Breast epithelium (tissue), 4 donors: ENCODE measurements around the gene RTTN. TPM values are rescaled to one million over a fixed set of nuclear protein-coding genes. Genes with fewer than 3 reads are reported as not detected.

ENCODE experiments used
- DNase-seq, 2 donors: peaks; one replicate each; pipeline ENCODE4 v3.0.0-alpha.2; 2019; ENCODE audit warnings: low spot score in 2 of 2
- H3K27ac ChIP-seq, 2 donors: fragments of 200-600 bp; sonication (generic) in 1 of 2; one replicate each; pipeline ENCODE4 v1.5.1; 2016 to 2019; ENCODE audit warnings: mild to moderate bottlenecking in 1 of 2
- H3K27me3 ChIP-seq, 2 donors: fragments of 200-600 bp; sonication (generic) in 1 of 2; one replicate each; pipeline versions ENCODE4 v1.5.1 to v1.6.0; 2017 to 2019; ENCODE audit warnings: control low read depth in 1 of 2, mild to moderate bottlenecking in 1 of 2
- H3K36me3 ChIP-seq: fragments of 200-600 bp; one replicate; pipeline ENCODE4 v1.5.1; 2019
- H3K4me1 ChIP-seq, 2 donors: fragments of 200-600 bp; sonication (generic); one replicate each; pipeline ENCODE4 v1.5.1; 2016 to 2019; ENCODE audit warnings: control low read depth in 1 of 2
- H3K4me3 ChIP-seq, 3 donors: fragments of 200-600 bp; sonication (generic); 1 replicate in 2 of 3; 2 replicates in 1 of 3; pipeline ENCODE4 v1.5.1; 2016 to 2019; ENCODE audit warnings: mild to moderate bottlenecking in 3 of 3, moderate library complexity in 2 of 3
- H3K9me3 ChIP-seq, 2 donors: fragments of 200-600 bp; sonication (generic) in 1 of 2; one replicate each; pipeline ENCODE4 v1.5.1; 2016 to 2019; ENCODE audit warnings: control low read depth in 1 of 2
- CTCF ChIP-seq, 3 donors: fragments of 450-650 bp; IDR thresholded peaks; one replicate each; pipeline ENCODE4 v1.5.1; 2016 to 2017; ENCODE audit warnings: antibody characterized with exemption in 3 of 3, mild to moderate bottlenecking in 3 of 3, moderate library complexity in 3 of 3
- POLR2A ChIP-seq: fragments of 450-650 bp; IDR thresholded peaks from one replicate; pipeline ENCODE4 v1.6.1; 2016; ENCODE audit warnings: antibody characterized with exemption, mild to moderate bottlenecking, moderate library complexity
- POLR2AphosphoS5 ChIP-seq, 3 donors: sonication (generic); formaldehyde crosslinking; IDR thresholded peaks; one replicate each; pipeline ENCODE4 v1.6.1; 2017; ENCODE audit warnings: antibody characterized with exemption in 3 of 3
- intact Hi-C: fragments of 100-400 bp; cut with DNase I; formaldehyde crosslinking; loops from one replicate; pipeline ENCODE4 v1.15.1; 2023; ENCODE audit warnings: low total_unique reads
- total RNA-seq, 3 donors: library from RNA; depleted of rRNA; stranded (reverse); fragments of >200 nt; gene quantifications; one replicate each; pipeline ENCODE4 v1.1.0, GENCODE V29; 2016

Gene RTTN
- total RNA-seq, 3 donors from 2014 or later, result 14.7 to 35.0 (median 29.8) TPM

GRCh38 chr18:70221156-70221914, 15.8 kb upstream of the RTTN start:
- no peaks in the 10 kb centered on the region for H3K9me3 ChIP-seq
- TF ChIP-seq CTCF (IDR thresholded peaks at IDR 0.05), result no peak
- no peak for TF ChIP-seq POLR2AphosphoS5 (IDR thresholded peaks at IDR 0.05)
- TF ChIP-seq POLR2A, result no peak
- intact Hi-C loops, result no loop called here
- H3K4me3 ChIP-seq, result no peak overlapping the region
- no peak for DNase-seq
- H3K27ac ChIP-seq, result no peak overlapping the region
- no peaks in the 10 kb centered on the region for H3K36me3 ChIP-seq
- peaks cover 0 to 5% of the 10 kb centered on the region in 2 donors for H3K27me3 ChIP-seq
- H3K4me1 ChIP-seq, result no peaks in the 10 kb centered on the region

- H3K4me1 ChIP-seq, result no peaks in the 10 kb centered on the region
- no peaks in the 10 kb centered on the region for H3K36me3 ChIP-seq
- DNase-seq, result no peak
- H3K27ac ChIP-seq, result no peak overlapping the region
- TF ChIP-seq POLR2AphosphoS5 (IDR thresholded peaks at IDR 0.05), result no peak
- no peak for TF ChIP-seq POLR2A
- no peak for TF ChIP-seq CTCF (IDR thresholded peaks at IDR 0.05)
- peaks cover 0 to 5% of the 10 kb centered on the region in 2 donors for H3K27me3 ChIP-seq
- H3K4me3 ChIP-seq, result no peak overlapping the region
- intact Hi-C loops, result no loop called here
- H3K9me3 ChIP-seq, result no peaks in the 10 kb centered on the region
These were observed 15.1 kb upstream of the RTTN start for GRCh38 chr18:70220628-70221027.

DNA sequence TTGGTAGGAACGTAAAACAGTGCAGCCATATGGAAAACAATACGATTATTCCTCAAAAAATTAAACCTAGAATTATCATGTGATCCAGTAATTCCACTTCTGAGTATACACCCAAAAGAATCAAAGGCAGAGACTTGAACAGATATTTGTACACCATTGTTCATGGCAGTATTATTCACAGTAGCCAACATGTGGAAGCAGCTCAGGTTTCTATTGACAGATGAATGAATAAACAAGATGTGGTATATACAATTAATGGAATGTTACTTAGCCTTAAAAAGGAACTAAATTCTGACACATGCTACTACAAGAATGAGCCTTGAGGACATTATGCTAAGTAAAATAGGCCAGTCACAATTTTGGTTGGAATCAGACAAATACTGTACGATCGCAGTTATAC, 14.2 kb upstream of the RTTN start:
- no peak for DNase-seq
- Histone ChIP-seq H3K36me3 (no peaks in the 10 kb centered on the region), H3K4me1 (no peaks in the 10 kb centered on the region), H3K9me3 (no peaks in the 10 kb centered on the region), H3K4me3 (no peak overlapping the region), H3K27ac (no peak overlapping the region), H3K27me3 (peaks cover 0 to 5% of the 10 kb centered on the region in 2 donors)
- intact Hi-C loops, result no loop called here
- TF ChIP-seq CTCF (IDR thresholded peaks at IDR 0.05), result no peak
- no peak for TF ChIP-seq POLR2AphosphoS5 (IDR thresholded peaks at IDR 0.05)
- no peak for TF ChIP-seq POLR2A

- H3K36me3 ChIP-seq, result no peaks in the 10 kb centered on the region
- TF ChIP-seq CTCF (IDR thresholded peaks at IDR 0.05) (no peak), POLR2AphosphoS5 (IDR thresholded peaks at IDR 0.05) (no peak), POLR2A (no peak)
- intact Hi-C loops, result no loop called here
- H3K9me3 ChIP-seq, result no peaks in the 10 kb centered on the region
- H3K27ac ChIP-seq, result no peak overlapping the region
- no peak overlapping the region for H3K4me3 ChIP-seq
- peaks cover 0 to 4% of the 10 kb centered on the region in 2 donors for H3K27me3 ChIP-seq
- no peak for DNase-seq
- H3K4me1 ChIP-seq, result no peaks in the 10 kb centered on the region
These were observed 11.3 kb upstream of the RTTN start for GRCh38 chr18:70216788-70217187.

- no peaks in the 10 kb centered on the region for H3K36me3 ChIP-seq
- no peak for TF ChIP-seq CTCF (IDR thresholded peaks at IDR 0.05)
- no peak for TF ChIP-seq POLR2A
- TF ChIP-seq POLR2AphosphoS5 (IDR thresholded peaks at IDR 0.05), result no peak
- no peaks in the 10 kb centered on the region for H3K9me3 ChIP-seq
- no peaks in the 10 kb centered on the region for H3K27me3 ChIP-seq
- H3K4me3 ChIP-seq, result no peak overlapping the region
- no peaks in the 10 kb centered on the region for H3K4me1 ChIP-seq
- intact Hi-C loops, result loop anchor here (10.0 kb wide), 1 partner anchor 238 kb away; no protein-coding TSS in a partner anchor
- DNase-seq, result no peak
- no peak overlapping the region for H3K27ac ChIP-seq
These were observed 1.7 kb upstream of the RTTN start for GRCh38 chr18:70207181-70207580.
